Esophagus muscularis mucosa (tissue), 4 donors: ENCODE data around the gene PHC2.

Source experiments
- EP300 ChIP-seq: sonication (generic); formaldehyde crosslinking; IDR thresholded peaks from one replicate; pipeline ENCODE4 v1.6.1; 2017; ENCODE audit warnings: antibody characterized with exemption
- POLR2A ChIP-seq: fragments of 450-650 bp; IDR thresholded peaks from one replicate; pipeline ENCODE4 v1.6.1; 2017; ENCODE audit warnings: antibody characterized with exemption, moderate library complexity, mild to moderate bottlenecking, low read depth
- POLR2AphosphoS5 ChIP-seq, 2 donors: sonication (generic); formaldehyde crosslinking; IDR thresholded peaks; one replicate each; pipeline ENCODE4 v1.6.1; 2017; ENCODE audit warnings: antibody characterized with exemption in 2 of 2
- TF ChIP-seq, protein P1 (sequence below), 3 experiments: fragments of 200-600 bp in 2 of 3; fragments of 450-650 bp in 1 of 3; sonication (generic) in 2 of 3; IDR thresholded peaks; one replicate each; pipeline ENCODE4 v1.5.1; 2017 to 2019; ENCODE audit warnings: antibody characterized with exemption in 3 of 3, mild to moderate bottlenecking in 2 of 3, moderate library complexity in 1 of 3

DNA sequence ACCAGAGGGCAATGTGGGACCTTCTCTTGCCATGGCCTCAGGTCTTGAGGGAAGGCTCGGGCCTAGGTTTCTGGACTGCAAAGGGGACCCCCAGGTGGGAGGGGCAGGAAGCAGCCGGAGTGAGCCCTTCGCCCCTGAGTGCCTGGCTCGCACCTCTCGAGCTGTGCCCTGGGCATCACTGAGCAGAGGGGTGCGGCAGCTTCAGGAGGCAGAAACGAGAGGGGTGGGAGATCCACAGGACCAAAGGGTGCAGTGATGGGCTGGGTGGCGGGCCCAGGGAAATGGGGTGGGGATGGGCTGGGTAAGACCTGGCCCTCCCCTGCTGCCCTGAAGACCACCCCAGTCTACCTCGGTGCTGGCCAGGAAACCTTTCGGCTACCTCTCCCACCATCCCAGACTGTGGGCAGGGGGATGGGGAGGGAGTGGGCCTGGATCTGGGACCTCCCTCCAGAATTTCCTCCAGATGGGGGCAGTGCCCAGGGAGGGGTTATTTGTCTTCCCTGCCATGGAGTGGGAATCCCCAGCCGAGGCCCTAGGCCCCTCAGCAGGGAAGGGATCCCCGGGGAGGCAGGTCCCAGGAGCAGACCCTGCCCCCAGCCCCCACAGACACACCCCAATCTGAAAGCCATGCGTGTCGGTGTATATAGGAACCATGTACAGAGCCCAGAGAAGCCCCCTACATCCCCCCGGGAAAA is 131.3 kb downstream of the PHC2 start:
- no peak for TF ChIP-seq POLR2A
- TF ChIP-seq EP300: no peak
- no peak for TF ChIP-seq POLR2AphosphoS5 (IDR thresholded peaks at IDR 0.05)
- TF ChIP-seq, protein P1, sequence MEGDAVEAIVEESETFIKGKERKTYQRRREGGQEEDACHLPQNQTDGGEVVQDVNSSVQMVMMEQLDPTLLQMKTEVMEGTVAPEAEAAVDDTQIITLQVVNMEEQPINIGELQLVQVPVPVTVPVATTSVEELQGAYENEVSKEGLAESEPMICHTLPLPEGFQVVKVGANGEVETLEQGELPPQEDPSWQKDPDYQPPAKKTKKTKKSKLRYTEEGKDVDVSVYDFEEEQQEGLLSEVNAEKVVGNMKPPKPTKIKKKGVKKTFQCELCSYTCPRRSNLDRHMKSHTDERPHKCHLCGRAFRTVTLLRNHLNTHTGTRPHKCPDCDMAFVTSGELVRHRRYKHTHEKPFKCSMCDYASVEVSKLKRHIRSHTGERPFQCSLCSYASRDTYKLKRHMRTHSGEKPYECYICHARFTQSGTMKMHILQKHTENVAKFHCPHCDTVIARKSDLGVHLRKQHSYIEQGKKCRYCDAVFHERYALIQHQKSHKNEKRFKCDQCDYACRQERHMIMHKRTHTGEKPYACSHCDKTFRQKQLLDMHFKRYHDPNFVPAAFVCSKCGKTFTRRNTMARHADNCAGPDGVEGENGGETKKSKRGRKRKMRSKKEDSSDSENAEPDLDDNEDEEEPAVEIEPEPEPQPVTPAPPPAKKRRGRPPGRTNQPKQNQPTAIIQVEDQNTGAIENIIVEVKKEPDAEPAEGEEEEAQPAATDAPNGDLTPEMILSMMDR (IDR thresholded peaks at IDR 0.05): no peak
